Endothelial cell (in vitro differentiated cells): ENCODE data around the gene CSTF3. TPM values are rescaled to one million over a fixed set of nuclear protein-coding genes. Genes with fewer than 3 reads are reported as not detected.

Experiments
- DNase-seq: peaks from one replicate; pipeline ENCODE4 v3.0.0; 2021; ENCODE audit warnings: low spot score
- H3K27ac Mint-ChIP-seq: one replicate; pipeline ENCODE4 v1.8.0; 2021; ENCODE audit warnings: mixed read lengths, inconsistent platforms; ENCODE audit not compliant: unreplicated experiment
- H3K27me3 Mint-ChIP-seq: one replicate; pipeline ENCODE4 v1.8.0; 2021; ENCODE audit warnings: mild to moderate bottlenecking, moderate library complexity, mixed read lengths, inconsistent platforms; ENCODE audit not compliant: unreplicated experiment
- H3K36me3 Mint-ChIP-seq: one replicate; pipeline ENCODE4 v1.8.0; 2021; ENCODE audit warnings: mild to moderate bottlenecking, low read depth, mixed read lengths, inconsistent platforms; ENCODE audit not compliant: unreplicated experiment
- H3K4me1 Mint-ChIP-seq: one replicate; pipeline ENCODE4 v1.8.0; 2021; ENCODE audit warnings: mild to moderate bottlenecking, mixed read lengths, inconsistent platforms; ENCODE audit not compliant: unreplicated experiment
- H3K4me3 Mint-ChIP-seq: one replicate; pipeline ENCODE4 v1.8.0; 2021; ENCODE audit warnings: mild to moderate bottlenecking, mixed read lengths, inconsistent platforms; ENCODE audit not compliant: unreplicated experiment
- H3K9me3 Mint-ChIP-seq: one replicate; pipeline ENCODE4 v1.8.0; 2021; ENCODE audit warnings: mixed read lengths, inconsistent platforms; ENCODE audit not compliant: unreplicated experiment
- CTCF ChIP-seq: fragments of 200-600 bp; sonication (generic); IDR thresholded peaks from one replicate; pipeline ENCODE4 v1.5.0; 2021; ENCODE audit warnings: antibody characterized with exemption; ENCODE audit not compliant: unreplicated experiment
- total RNA-seq: library from RNA; stranded (reverse); fragmentation: NEBNext Ultra II Directional; extraction: Animal tissue kit (Norgen Biotek cat#: 25700); gene quantifications from one replicate; pipeline ENCODE4 v1.2.1, GENCODE V29; 2021; ENCODE audit not compliant: unreplicated experiment

CSTF3 gene
- total RNA-seq, 1 donor from 2014 or later = 23.0 TPM

GRCh38 chr11:33151399-33151798, 9.9 kb downstream of the CSTF3 start:
- no peak overlapping the region for H3K4me3 Mint-ChIP-seq
- H3K27me3 Mint-ChIP-seq = no peaks in the 10 kb centered on the region
- H3K36me3 Mint-ChIP-seq = no peaks in the 10 kb centered on the region
- TF ChIP-seq CTCF = no peak
- no peak overlapping the region for H3K27ac Mint-ChIP-seq
- no peaks in the 10 kb centered on the region for H3K9me3 Mint-ChIP-seq
- no peak for DNase-seq
- no peaks in the 10 kb centered on the region for H3K4me1 Mint-ChIP-seq

DNA sequence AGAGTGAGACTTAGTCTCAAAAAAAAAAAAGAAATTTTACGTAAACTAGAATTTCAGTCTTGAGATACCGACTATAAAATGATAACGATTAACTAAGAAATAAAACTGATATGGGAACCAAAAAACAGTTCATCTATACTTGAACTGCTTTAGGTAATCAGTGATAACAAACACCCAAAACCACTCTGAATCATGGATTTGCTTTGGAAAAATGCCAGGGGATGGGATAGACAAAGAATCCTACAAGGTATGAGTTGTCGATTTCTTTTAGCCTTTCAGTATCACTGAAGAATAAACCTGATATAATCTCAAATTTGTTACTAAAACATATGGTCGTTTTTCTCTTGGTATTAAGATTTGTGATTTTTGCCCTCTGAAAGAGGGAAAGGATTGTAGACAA, 13.7 kb downstream of the CSTF3 start:
- H3K4me3 Mint-ChIP-seq = no peak overlapping the region
- TF ChIP-seq CTCF = no peak
- no peaks in the 10 kb centered on the region for H3K36me3 Mint-ChIP-seq
- H3K27me3 Mint-ChIP-seq = no peaks in the 10 kb centered on the region
- DNase-seq = no peak
- no peaks in the 10 kb centered on the region for H3K4me1 Mint-ChIP-seq
- H3K27ac Mint-ChIP-seq = no peak overlapping the region
- no peaks in the 10 kb centered on the region for H3K9me3 Mint-ChIP-seq

GRCh38 chr11:33135768-33136443, 25.4 kb downstream of the CSTF3 start:
- Mint-ChIP-seq H3K36me3 (peaks cover 4% of the 10 kb centered on the region), H3K4me1 (peaks cover 12% of the 10 kb centered on the region), H3K27me3 (no peaks in the 10 kb centered on the region), H3K9me3 (no peaks in the 10 kb centered on the region), H3K27ac (no peak overlapping the region), H3K4me3 (no peak overlapping the region)
- TF ChIP-seq CTCF = no peak
- DNase-seq = no peak

DNA sequence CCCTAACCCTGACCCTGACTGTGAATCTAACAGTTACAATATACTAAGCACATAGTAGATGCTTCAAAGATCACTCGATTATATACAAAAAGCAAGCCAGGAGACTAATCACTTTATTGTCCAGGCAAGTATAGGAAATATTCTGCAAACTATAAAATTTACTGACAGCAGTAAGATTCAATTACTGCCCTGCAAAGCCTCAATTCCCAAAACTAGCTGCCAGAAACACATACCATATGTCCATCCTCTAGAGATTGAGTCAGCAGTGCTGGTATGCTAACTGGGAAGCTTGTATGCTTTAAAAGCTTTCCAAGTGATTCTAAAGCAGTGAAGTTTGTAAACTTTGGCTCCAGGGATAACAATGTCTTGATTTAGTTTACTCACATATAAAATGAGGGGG, 26.1 kb downstream of the CSTF3 start:
- Mint-ChIP-seq H3K9me3 (no peaks in the 10 kb centered on the region), H3K36me3 (peaks cover 2% of the 10 kb centered on the region), H3K27ac (peak overlapping the region; percentile 36), H3K4me1 (peaks cover 11% of the 10 kb centered on the region), H3K4me3 (no peak overlapping the region), H3K27me3 (no peaks in the 10 kb centered on the region)
- no peak for TF ChIP-seq CTCF
- no peak for DNase-seq

DNA sequence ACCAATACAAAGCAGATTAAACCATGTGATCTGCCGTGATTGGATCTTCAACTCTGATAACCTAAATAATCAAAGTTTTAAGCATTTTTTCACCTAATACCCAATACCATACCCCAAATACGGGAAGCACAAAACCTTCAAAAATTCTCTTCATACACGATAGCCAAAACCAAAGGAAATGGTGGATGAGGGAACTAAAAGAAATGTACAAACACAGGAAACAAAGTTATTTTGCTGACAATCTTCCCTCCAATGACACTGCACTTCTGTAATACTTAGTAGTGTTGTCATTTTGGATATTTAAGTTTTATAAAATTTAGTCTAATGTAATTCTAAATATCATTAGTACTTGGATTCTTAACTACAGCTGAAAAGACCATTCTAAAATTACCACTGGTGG, 27.0 kb downstream of the CSTF3 start:
- Mint-ChIP-seq H3K4me1 (peaks cover 8% of the 10 kb centered on the region), H3K27ac (peak overlapping the region; percentile 36), H3K4me3 (no peak overlapping the region), H3K9me3 (no peaks in the 10 kb centered on the region), H3K27me3 (no peaks in the 10 kb centered on the region), H3K36me3 (no peaks in the 10 kb centered on the region)
- no peak for TF ChIP-seq CTCF
- DNase-seq = no peak
